ENCODE results near the gene MACROH2A1.

The MACROH2A1 gene

DNA sequence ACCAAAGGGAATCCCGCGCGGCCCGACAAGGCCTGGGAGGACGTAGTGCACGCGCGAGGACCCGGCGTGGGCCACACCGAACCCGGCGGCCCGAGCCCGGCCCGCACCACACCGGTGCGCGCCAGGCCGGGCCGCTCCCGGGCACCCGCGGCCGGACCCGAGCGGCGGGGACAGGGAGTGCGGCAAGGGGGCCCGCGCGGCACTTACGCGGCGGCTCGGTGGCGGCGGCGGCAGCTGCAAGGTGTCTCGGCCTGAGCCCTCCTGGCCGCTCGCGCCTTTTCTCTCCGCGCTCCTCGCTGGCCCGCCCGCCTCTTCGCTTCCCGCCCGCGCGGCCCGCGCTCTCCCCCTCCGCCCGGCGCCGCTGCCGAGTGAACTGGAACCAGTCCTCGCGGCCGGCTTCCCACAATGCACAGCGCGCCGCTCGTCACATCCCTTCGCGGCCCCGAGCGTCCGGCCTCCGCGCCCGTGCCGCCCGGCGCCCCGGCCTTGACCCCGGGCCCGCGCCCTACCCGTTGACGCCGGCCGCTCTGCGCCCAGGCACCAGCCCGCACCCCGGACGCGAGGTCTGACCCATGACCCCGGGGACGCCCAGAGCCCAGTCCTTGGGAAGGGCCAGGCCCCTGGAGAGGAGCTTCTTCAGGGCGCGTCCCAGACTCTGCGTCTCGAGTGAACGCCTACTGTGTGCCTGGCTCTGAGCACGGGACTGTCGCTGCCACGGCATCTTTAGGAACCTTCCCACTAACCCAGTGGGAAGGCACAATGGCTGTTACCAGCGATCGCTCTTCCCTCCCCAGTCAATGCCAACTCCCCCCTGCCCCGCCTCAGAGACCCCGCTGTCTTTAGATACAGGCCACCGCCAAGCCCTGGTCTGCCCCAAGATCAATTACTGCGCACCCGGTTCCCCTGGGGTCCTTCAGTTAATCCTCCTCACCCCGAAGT is at the start of gene MACROH2A1:
Gene MACROH2A1 (minus strand): TSS at position 377 of the 939 bp plus-strand sequence. CDS start 10,138 bp downstream, outside the sequence.
- Histone ChIP-seq H3K4me1 (ENCODE audit: insufficient read depth, low read length, severe bottlenecking) (peaks cover 42% of the 10 kb centered on the region), H2AFZ (ENCODE audit: low read length) (peak within 1 kb of the TSS; percentile 9; the same call in 1 of the 2 replicates), H3K4me2 (ENCODE audit: low read length) (peak within 1 kb of the TSS; percentile 86), H3K36me3 (ENCODE audit: insufficient read depth, low read length) (no peaks in the 10 kb centered on the region; the same call in 1 of the 2 replicates), H3K9me2 (ENCODE audit: low read depth, low read length) (no peaks in the 10 kb centered on the region), H4K20me1 (ENCODE audit: insufficient read depth, low read length) (no peaks in the 10 kb centered on the region), H3K9ac (ENCODE audit: low read length) (peak within 1 kb of the TSS; percentile 95), H3K27me3 (ENCODE audit: insufficient read depth, low read length) (no peaks in the 10 kb centered on the region), H3K79me2 (ENCODE audit: insufficient read depth, low read length) (peaks cover 46% of the 10 kb centered on the region), H3K9me3 (ENCODE audit: low read length) (no peaks in the 10 kb centered on the region), H3K4me3 (ENCODE audit: low read depth, low read length, poor library complexity, severe bottlenecking) (peak within 1 kb of the TSS; percentile 93), H3F3A (ENCODE audit: insufficient read depth, low read length) (no peaks in the 10 kb centered on the region), H3K27ac (ENCODE audit: low read depth, low read length, poor library complexity, severe bottlenecking) (peak within 1 kb of the TSS; percentile 45)
- TF ChIP-seq, protein P1, sequence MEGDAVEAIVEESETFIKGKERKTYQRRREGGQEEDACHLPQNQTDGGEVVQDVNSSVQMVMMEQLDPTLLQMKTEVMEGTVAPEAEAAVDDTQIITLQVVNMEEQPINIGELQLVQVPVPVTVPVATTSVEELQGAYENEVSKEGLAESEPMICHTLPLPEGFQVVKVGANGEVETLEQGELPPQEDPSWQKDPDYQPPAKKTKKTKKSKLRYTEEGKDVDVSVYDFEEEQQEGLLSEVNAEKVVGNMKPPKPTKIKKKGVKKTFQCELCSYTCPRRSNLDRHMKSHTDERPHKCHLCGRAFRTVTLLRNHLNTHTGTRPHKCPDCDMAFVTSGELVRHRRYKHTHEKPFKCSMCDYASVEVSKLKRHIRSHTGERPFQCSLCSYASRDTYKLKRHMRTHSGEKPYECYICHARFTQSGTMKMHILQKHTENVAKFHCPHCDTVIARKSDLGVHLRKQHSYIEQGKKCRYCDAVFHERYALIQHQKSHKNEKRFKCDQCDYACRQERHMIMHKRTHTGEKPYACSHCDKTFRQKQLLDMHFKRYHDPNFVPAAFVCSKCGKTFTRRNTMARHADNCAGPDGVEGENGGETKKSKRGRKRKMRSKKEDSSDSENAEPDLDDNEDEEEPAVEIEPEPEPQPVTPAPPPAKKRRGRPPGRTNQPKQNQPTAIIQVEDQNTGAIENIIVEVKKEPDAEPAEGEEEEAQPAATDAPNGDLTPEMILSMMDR (IDR thresholded peaks at IDR 0.05; ENCODE audit: low read length), result no peak
- no peak for TF ChIP-seq EZH2 (IDR thresholded peaks at IDR 0.05; ENCODE audit: borderline replicate concordance, low read length)

DNA sequence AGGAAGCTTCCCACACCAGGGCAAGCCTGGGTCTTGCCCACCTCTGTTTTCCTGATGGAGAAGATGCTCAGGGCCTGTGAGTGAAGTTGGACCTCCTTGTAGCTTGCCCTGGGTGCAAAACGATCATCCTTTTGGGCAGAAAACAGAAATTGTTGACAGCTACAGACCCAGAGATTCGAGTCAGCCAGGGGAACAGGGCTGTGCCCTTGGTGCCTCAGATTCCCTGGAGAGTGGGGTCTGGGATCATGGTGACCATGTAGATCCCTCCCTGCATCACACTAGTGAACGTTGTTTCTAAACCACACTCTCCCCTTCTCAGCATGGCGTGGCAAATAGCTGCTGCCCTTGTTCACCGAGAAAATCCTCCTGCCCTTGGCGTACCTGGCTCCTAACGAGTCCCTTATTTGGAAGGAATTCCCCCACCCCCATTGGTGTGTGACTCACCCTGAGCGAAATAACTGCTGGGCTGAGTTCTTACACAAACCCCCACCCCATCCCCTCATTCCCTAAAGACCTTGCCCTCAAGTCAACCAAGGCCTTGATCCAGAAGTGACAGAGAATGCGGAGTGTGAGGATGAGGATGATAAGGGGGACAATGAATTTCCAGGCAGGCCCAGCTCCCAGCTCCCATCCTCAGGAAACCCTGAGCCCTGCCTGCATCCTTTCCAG is 49.2 kb upstream of the MACROH2A1 start:
- Histone ChIP-seq H3K27ac (ENCODE audit: low read depth, low read length, poor library complexity, severe bottlenecking) (no peak overlapping the region), H3K9me2 (ENCODE audit: low read depth, low read length) (no peaks in the 10 kb centered on the region), H3F3A (ENCODE audit: insufficient read depth, low read length) (no peaks in the 10 kb centered on the region), H3K4me1 (ENCODE audit: insufficient read depth, low read length, severe bottlenecking) (no peaks in the 10 kb centered on the region), H3K9me3 (ENCODE audit: low read length) (no peaks in the 10 kb centered on the region), H3K4me3 (ENCODE audit: low read depth, low read length, poor library complexity, severe bottlenecking) (no peak overlapping the region), H3K36me3 (ENCODE audit: insufficient read depth, low read length) (no peaks in the 10 kb centered on the region), H3K9ac (ENCODE audit: low read length) (no peak overlapping the region), H3K79me2 (ENCODE audit: insufficient read depth, low read length) (no peaks in the 10 kb centered on the region), H4K20me1 (ENCODE audit: insufficient read depth, low read length) (no peaks in the 10 kb centered on the region), H3K27me3 (ENCODE audit: insufficient read depth, low read length) (no peaks in the 10 kb centered on the region; the same call in 1 of the 2 replicates), H2AFZ (ENCODE audit: low read length) (no peak overlapping the region), H3K4me2 (ENCODE audit: low read length) (no peak overlapping the region)
- no peak for TF ChIP-seq EZH2 (IDR thresholded peaks at IDR 0.05; ENCODE audit: borderline replicate concordance, low read length)
- TF ChIP-seq, protein P1 (IDR thresholded peaks at IDR 0.05; ENCODE audit: low read length), result no peak

DNA sequence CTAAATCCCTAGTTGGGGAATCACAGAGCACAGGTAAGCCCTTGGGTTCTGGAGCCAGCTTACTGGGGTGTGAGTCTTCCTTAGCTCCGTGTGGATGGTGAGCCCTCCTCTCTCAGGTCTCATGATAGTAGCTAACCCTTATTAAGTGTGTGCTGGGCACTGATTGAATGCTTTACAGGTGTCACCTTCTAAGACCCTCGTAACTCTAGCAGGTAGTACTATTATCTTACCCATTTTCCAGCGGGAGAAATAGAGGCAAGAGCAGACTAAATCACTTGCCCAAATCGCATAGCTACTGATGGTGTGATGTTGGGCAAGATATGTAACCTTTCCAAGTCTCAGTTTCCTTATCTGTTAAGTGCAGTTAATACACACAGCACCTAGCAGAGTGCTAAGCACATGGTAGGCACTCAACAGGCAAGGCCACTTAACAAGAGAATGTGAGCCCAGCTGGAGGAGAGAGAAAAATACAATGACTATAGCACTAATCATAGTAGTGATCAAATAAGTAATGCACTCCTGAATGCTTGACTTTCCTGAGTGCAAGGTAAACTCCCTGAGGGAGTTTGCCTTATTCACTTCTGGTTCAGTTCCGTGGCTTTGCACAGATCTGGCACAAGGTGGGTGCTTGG is 48.4 kb upstream of the MACROH2A1 start, which contains the start of gene DCANP1:
Gene DCANP1 (minus strand): TSS at position 51 of the 632 bp plus-strand sequence. CDS start 240 bp downstream, outside the sequence.
- no peaks in the 10 kb centered on the region for H3K4me1 ChIP-seq (ENCODE audit: insufficient read depth, low read length, severe bottlenecking)
- H3F3A ChIP-seq (ENCODE audit: insufficient read depth, low read length), result no peaks in the 10 kb centered on the region

More for the DNA sequence above, 48.4 kb upstream of the MACROH2A1 start, which contains the start of gene DCANP1:
- H3K79me2 ChIP-seq (ENCODE audit: insufficient read depth, low read length), result no peaks in the 10 kb centered on the region
- no peak within 1 kb of the TSS for H3K4me2 ChIP-seq (ENCODE audit: low read length)
- H4K20me1 ChIP-seq (ENCODE audit: insufficient read depth, low read length), result no peaks in the 10 kb centered on the region
- no peak within 1 kb of the TSS for H3K4me3 ChIP-seq (ENCODE audit: low read depth, low read length, poor library complexity, severe bottlenecking)
- no peaks in the 10 kb centered on the region for H3K9me3 ChIP-seq (ENCODE audit: low read length)
- H3K36me3 ChIP-seq (ENCODE audit: insufficient read depth, low read length), result no peaks in the 10 kb centered on the region
- peaks cover 3% of the 10 kb centered on the region; the same call in 1 of the 2 replicates for H3K27me3 ChIP-seq (ENCODE audit: insufficient read depth, low read length)
- no peaks in the 10 kb centered on the region for H3K9me2 ChIP-seq (ENCODE audit: low read depth, low read length)
- H2AFZ ChIP-seq (ENCODE audit: low read length), result no peak within 1 kb of the TSS
- H3K27ac ChIP-seq (ENCODE audit: low read depth, low read length, poor library complexity, severe bottlenecking), result no peak within 1 kb of the TSS
- TF ChIP-seq EZH2 (IDR thresholded peaks at IDR 0.05; ENCODE audit: borderline replicate concordance, low read length), result no peak
- TF ChIP-seq, protein P1 (IDR thresholded peaks at IDR 0.05; ENCODE audit: low read length), result no peak
- no peak within 1 kb of the TSS for H3K9ac ChIP-seq (ENCODE audit: low read length)
